CD4-positive, alpha-beta T cell treated with Interleukin-17A for 1 hour (primary cell): ENCODE results near the gene PBX3.

Source experiments
- DNase-seq: peaks from one replicate; pipeline ENCODE4 v3.0.0-alpha.2; 2020

Gene PBX3

GRCh38 chr9:126000256-126000655, 253.1 kb downstream of the PBX3 start:
- DNase-seq, result no peak

GRCh38 chr9:126000731-126001580, 253.8 kb downstream of the PBX3 start:
- DNase-seq, result no peak

- no peak for DNase-seq
Measured at GRCh38 chr9:126001581-126002225, 254.5 kb downstream of the PBX3 start.

GRCh38 chr9:126002476-126003350, 255.5 kb downstream of the PBX3 start:
- DNase-seq, result no peak

GRCh38 chr9:126009047-126009446, 261.9 kb downstream of the PBX3 start:
- DNase-seq, result no peak

GRCh38 chr9:126014726-126015125, 267.6 kb downstream of the PBX3 start:
- DNase-seq, result no peak

- no peak for DNase-seq
Measured at GRCh38 chr9:126015424-126015823, 268.3 kb downstream of the PBX3 start.

- no peak for DNase-seq
Measured at GRCh38 chr9:126016579-126017290, 269.6 kb downstream of the PBX3 start.
